Muscle layer of colon (tissue), 2 donors: ENCODE results near the gene ADORA1.

ENCODE experiments used
- H3K27ac ChIP-seq: one replicate; pipeline ENCODE4 v1.7.0; 2013; ENCODE audit warnings: low read depth, mild to moderate bottlenecking, low read length, moderate library complexity
- H3K27me3 ChIP-seq, 2 donors: one replicate each; pipeline ENCODE4 v1.7.0; 2013; ENCODE audit warnings: low read length in 2 of 2, mild to moderate bottlenecking in 2 of 2; ENCODE audit not compliant: insufficient read depth in 2 of 2, control insufficient read depth in 1 of 2
- H3K36me3 ChIP-seq: one replicate; pipeline ENCODE4 v1.7.0; 2013; ENCODE audit warnings: mild to moderate bottlenecking, low read length; ENCODE audit not compliant: insufficient read depth
- H3K4me1 ChIP-seq: one replicate; pipeline ENCODE4 v1.7.0; 2013; ENCODE audit warnings: mild to moderate bottlenecking, low read length; ENCODE audit not compliant: insufficient read depth
- H3K4me3 ChIP-seq, 2 donors: one replicate each; pipeline ENCODE4 v1.7.0; 2013; ENCODE audit warnings: low read length in 2 of 2, low read depth in 1 of 2, mild to moderate bottlenecking in 1 of 2, moderate library complexity in 1 of 2
- H3K9ac ChIP-seq: one replicate; pipeline ENCODE4 v1.7.0; 2013; ENCODE audit warnings: low read length
- H3K9me3 ChIP-seq: one replicate; pipeline ENCODE4 v1.7.0; 2013; ENCODE audit warnings: mild to moderate bottlenecking, low read length
- donor health status: abdominal sarcoma.
- donor health status: Adenocarcinoma of cecum.

The ADORA1 gene

DNA sequence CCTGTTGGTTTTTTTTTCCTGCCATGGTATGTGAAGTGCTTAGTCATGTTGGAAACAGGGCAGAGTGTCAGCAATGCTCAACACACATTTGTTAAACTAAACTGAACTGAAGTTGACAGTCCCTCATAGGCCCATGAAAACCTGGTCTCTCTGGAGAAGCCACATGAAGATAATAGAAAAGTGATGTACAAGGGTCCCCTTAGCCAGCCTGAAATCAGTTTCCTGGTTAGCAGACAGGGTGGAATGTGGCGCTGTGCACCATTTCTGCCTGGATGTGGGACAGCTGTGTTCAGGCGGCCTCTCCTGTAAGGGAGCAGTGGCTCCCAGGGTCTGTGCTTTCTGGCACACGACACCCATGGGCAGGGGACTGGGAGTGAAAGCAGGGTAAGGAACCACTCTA lies 68.8 kb downstream of the ADORA1 start:
- Histone ChIP-seq H3K27ac (no peak overlapping the region), H3K9ac (no peak overlapping the region), H3K4me3 (no peak overlapping the region), H3K4me1 (peaks cover 10% of the 10 kb centered on the region), H3K27me3 (no peaks in the 10 kb centered on the region), H3K9me3 (no peaks in the 10 kb centered on the region), H3K36me3 (no peaks in the 10 kb centered on the region)

DNA sequence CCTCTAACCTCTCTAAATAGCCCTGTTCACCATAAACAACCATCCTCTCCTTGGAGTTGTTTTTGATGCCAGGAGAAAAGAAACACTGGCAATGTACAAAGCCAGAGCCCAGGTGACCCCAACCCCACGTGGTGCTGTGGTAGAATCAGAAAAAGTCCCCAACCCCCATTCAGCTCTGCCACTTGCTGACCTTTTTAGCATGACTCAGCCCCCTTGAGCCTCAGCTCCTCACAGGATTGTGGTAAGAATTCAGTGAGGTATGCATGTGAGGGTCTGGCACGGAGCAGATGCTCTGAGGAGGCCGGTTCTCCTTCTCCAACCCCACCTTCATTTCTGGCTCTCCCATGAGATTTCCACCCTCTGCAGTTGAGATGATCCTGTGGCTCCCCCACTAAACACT lies 70.1 kb downstream of the ADORA1 start:
- no peaks in the 10 kb centered on the region for H3K27me3 ChIP-seq
- H3K9ac ChIP-seq, result no peak overlapping the region
- no peak overlapping the region for H3K27ac ChIP-seq
- H3K9me3 ChIP-seq, result no peaks in the 10 kb centered on the region
- no peak overlapping the region for H3K4me3 ChIP-seq
- no peaks in the 10 kb centered on the region for H3K36me3 ChIP-seq
- H3K4me1 ChIP-seq, result peaks cover 10% of the 10 kb centered on the region

DNA sequence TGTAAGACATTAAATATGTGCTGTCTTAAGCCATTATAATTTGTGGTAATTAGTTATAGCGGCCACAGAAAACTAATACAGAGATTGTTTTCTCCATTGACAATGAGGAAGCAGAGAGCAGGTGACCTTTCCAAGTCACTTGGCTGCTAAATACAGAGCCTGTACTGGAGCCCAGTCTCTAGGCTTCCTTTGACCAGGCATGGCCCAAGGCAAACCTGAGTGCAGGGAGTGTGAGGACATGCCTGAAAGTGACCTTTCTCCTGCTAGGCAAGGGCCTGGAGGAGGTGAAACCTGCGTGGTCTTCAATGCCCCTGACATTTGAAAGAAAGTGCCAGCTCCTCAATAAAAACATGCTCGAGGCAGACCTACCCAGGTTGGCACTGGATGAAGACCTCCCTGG lies 71.5 kb downstream of the ADORA1 start:
- H3K4me3 ChIP-seq, result no peak overlapping the region
- no peaks in the 10 kb centered on the region for H3K9me3 ChIP-seq

GRCh38 chr1:203199481-203199815 lies 71.9 kb downstream of the ADORA1 start:
- Histone ChIP-seq H3K4me1 (peaks cover 10% of the 10 kb centered on the region), H3K27me3 (no peaks in the 10 kb centered on the region), H3K9ac (no peak overlapping the region), H3K4me3 (no peak overlapping the region), H3K27ac (no peak overlapping the region), H3K36me3 (no peaks in the 10 kb centered on the region), H3K9me3 (no peaks in the 10 kb centered on the region)

More for the DNA sequence above, 71.5 kb downstream of the ADORA1 start:
- Histone ChIP-seq H3K9ac (no peak overlapping the region), H3K27ac (no peak overlapping the region), H3K27me3 (no peaks in the 10 kb centered on the region), H3K36me3 (no peaks in the 10 kb centered on the region), H3K4me1 (peaks cover 10% of the 10 kb centered on the region)

GRCh38 chr1:203199816-203200571 lies 72.5 kb downstream of the ADORA1 start:
- Histone ChIP-seq H3K4me1 (peaks cover 10% of the 10 kb centered on the region), H3K4me3 (no peak overlapping the region), H3K9ac (no peak overlapping the region), H3K27ac (no peak overlapping the region), H3K36me3 (no peaks in the 10 kb centered on the region), H3K9me3 (no peaks in the 10 kb centered on the region), H3K27me3 (no peaks in the 10 kb centered on the region)

DNA sequence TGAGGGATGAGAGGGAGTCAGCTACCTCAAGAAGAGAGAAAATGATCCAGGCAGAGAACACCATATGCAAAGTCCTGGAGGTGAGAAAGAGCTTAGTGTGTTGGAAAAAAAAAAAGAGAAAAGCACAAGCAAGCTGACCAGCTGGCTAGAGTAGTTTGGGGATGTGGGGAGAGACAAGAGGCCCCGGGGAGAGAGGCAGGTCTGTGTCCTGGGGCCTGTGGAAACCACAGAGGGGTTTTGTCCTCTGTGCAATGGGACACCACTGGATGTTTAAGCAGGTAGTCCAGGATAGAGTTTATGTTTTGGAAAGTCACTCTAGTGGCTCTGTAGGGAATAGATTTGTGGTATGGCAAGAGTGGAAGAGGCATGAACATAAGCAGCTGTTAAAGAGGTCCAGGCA lies 73.4 kb downstream of the ADORA1 start:
- Histone ChIP-seq H3K27me3 (no peaks in the 10 kb centered on the region), H3K36me3 (no peaks in the 10 kb centered on the region), H3K4me1 (peaks cover 10% of the 10 kb centered on the region), H3K9ac (no peak overlapping the region), H3K4me3 (no peak overlapping the region), H3K27ac (no peak overlapping the region), H3K9me3 (no peaks in the 10 kb centered on the region)

DNA sequence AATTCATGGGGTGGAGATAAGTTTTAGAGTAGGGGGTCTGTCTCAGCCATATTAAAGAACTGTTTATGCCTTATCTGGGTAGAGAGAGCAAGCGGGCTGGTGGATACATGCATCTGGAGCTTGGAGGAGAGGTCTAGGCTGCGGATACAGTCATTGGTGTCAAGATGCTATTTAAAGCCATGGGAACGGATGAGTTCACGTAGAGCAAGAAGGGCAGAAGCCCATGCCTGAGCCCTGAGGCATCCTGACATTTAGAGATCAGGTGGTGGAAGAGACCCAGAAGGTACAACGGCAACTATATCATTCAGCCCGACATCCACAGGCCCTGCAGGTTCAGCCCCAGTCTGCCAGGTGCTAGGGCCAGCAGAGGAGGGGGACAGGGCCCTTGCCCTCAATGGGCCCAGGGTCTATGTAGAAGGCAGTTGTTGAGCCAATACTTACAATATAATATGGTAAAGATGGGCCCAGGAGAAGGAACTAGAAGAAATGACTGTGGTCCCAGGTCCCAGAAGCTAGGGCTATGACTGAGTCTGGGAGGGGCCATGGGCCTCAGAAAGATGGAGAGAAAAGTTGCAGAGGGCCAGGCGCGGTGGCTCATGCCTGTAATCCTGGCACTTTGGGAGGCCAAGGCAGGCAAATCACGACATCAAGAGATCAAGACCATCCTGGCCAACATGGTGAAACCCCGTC lies 74.1 kb downstream of the ADORA1 start:
- H3K9me3 ChIP-seq, result no peaks in the 10 kb centered on the region
- no peak overlapping the region for H3K4me3 ChIP-seq
- no peak overlapping the region for H3K9ac ChIP-seq
- H3K27ac ChIP-seq, result no peak overlapping the region
- peaks cover 10% of the 10 kb centered on the region for H3K4me1 ChIP-seq
- no peaks in the 10 kb centered on the region for H3K36me3 ChIP-seq
- H3K27me3 ChIP-seq, result no peaks in the 10 kb centered on the region

DNA sequence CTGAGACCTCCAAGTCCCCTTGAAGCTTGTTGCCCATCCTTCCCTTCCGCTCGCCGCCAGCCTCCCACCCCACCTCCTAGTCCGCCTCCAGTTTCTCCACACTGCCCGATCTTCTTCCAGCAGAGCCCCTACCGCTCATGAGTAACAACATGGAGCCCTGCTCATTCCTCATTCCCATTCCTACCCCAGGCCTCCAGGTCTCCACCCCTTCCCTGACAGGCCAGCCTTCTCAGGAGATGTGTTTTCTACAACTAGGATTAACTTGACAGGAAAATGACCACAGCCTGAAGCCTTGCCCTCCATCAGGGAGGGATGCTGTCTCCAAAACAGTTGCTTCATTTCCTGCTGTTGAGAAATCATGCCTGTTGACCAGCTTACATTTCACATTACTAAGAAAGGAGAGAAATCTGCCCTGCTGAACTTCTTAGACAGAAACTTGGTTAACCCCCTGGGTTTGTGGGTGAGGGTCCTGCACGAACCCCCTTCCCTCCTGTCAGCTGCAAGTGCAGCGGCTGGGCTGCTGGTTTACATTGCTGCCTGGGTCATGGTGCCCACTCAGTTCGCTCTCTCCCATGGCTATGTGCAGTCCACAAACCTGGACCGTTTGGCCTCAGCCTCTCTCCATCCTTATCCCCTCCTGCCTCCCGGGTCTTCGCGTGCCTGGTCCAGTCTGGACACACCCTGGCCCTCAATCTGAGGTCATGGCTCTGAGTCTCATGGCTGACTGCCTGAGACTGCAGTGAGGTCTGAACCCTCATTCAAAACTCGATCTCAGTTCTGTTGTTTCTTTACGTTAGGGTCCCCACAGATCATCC lies 75.1 kb downstream of the ADORA1 start:
- no peaks in the 10 kb centered on the region for H3K36me3 ChIP-seq
- no peak overlapping the region for H3K4me3 ChIP-seq
- H3K27ac ChIP-seq, result no peak overlapping the region
- no peaks in the 10 kb centered on the region for H3K27me3 ChIP-seq
- no peaks in the 10 kb centered on the region for H3K9me3 ChIP-seq
- H3K9ac ChIP-seq, result no peak overlapping the region
- H3K4me1 ChIP-seq, result peaks cover 10% of the 10 kb centered on the region

GRCh38 chr1:203204756-203205155 lies 77.2 kb downstream of the ADORA1 start:
- Histone ChIP-seq H3K27me3 (no peaks in the 10 kb centered on the region), H3K27ac (no peak overlapping the region), H3K4me3 (no peak overlapping the region), H3K4me1 (peaks cover under 1% of the 10 kb centered on the region), H3K9me3 (no peaks in the 10 kb centered on the region), H3K9ac (no peak overlapping the region), H3K36me3 (no peaks in the 10 kb centered on the region)

DNA sequence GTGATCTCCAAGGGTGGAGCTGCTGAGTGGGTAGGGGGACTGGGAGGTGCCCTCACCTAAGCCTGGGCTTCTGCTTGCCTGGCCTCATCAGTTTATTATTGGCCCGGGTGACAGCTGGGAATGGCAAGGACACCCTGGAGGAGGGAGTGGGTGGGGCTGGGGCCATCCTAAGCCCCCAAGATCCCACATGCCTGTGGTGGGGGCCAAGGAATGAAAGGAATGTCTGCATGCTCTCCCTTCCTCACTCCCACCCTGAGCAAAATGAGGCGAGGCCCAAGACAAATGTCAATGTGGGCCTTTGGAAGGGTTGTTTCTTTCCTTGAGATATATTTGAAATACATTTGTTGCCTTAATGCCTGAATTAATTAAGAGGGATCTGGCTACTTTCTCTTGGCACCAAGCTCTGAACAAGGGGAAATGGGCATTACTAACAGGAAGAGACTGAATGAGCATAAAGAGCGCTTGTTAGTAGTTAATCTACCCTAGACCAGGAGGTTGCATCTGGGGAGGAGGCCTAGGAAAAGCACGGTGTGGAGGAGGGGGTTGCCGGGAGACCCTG lies 78.7 kb downstream of the ADORA1 start:
- Histone ChIP-seq H3K9ac (no peak overlapping the region), H3K27me3 (no peaks in the 10 kb centered on the region), H3K27ac (no peak overlapping the region), H3K4me1 (no peaks in the 10 kb centered on the region), H3K4me3 (no peak overlapping the region), H3K36me3 (no peaks in the 10 kb centered on the region), H3K9me3 (no peaks in the 10 kb centered on the region)

DNA sequence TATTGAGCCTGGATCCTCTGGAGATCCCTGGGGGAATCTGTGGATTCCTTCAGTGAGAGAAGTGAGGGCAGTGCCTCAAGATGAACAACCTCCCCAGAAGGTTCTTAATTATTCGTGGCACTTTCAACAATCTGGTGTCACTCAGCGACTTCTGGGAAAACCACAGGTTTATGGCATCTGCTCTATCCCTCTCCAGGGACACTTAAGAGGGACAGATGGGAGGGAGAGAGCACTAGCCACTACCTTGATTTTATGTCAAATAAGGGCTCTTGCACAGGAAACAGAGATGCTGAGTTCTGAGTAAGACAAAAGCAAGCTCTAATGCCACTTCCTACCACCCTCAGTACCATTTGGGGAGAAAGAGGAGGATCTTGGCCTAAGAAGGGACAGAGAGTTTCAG lies 80.2 kb downstream of the ADORA1 start:
- H3K27ac ChIP-seq, result no peak overlapping the region
- no peaks in the 10 kb centered on the region for H3K36me3 ChIP-seq
- no peaks in the 10 kb centered on the region for H3K9me3 ChIP-seq
- no peak overlapping the region for H3K4me3 ChIP-seq
- no peak overlapping the region for H3K9ac ChIP-seq
- H3K27me3 ChIP-seq, result no peaks in the 10 kb centered on the region
- H3K4me1 ChIP-seq, result no peaks in the 10 kb centered on the region
